NB4 (cell line): ENCODE data around the gene DSCAM.

Experiments used
- CTCF ChIP-seq: IDR thresholded peaks from one replicate; pipeline ENCODE4 v1.5.1; 2012; ENCODE audit warnings: low read depth, low read length
- MYC ChIP-seq: IDR thresholded peaks from 2 replicates; pipeline ENCODE4 v1.6.1; 2011; ENCODE audit warnings: low read depth, low read length
- POLR2A ChIP-seq: IDR thresholded peaks from 2 replicates; pipeline ENCODE4 v1.6.1; 2011; ENCODE audit warnings: mild to moderate bottlenecking; ENCODE audit not compliant: insufficient read length; ENCODE audit errors: extremely low read depth
- TF ChIP-seq, protein P1 (sequence below): IDR thresholded peaks from 2 replicates; pipeline ENCODE4 v1.6.1; 2011; ENCODE audit warnings: low read depth, low read length

- TF ChIP-seq CTCF (no peak), POLR2A (no peak), MYC (no peak)
- TF ChIP-seq, protein P1, sequence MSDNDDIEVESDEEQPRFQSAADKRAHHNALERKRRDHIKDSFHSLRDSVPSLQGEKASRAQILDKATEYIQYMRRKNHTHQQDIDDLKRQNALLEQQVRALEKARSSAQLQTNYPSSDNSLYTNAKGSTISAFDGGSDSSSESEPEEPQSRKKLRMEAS, result no peak
These were observed 4.8 kb upstream of the DSCAM start for GRCh38 chr21:40851749-40852148.
